ENCODE measurements around the gene SP5. TPM values are rescaled to one million over a fixed set of nuclear protein-coding genes. Genes with fewer than 3 reads are reported as not detected.

Gene SP5
- total RNA-seq, 1 experiment from 2014 or later, result 0.47 TPM

- intact Hi-C loops (cut with micrococcal nuclease), result loop anchor here (10.0 kb wide), 1 partner anchor 308 kb away; no protein-coding TSS in a partner anchor
- ATAC-seq, result no peak
- Histone ChIP-seq H4K20me1 (ENCODE audit: low read length) (no peaks in the 10 kb centered on the region), H3K9me3 (ENCODE audit: low read length) (no peaks in the 10 kb centered on the region), H3K9me2 (replicated peaks; ENCODE audit: low read length) (no peaks in the 10 kb centered on the region), H3K36me3 (ENCODE audit: low read depth, low read length) (no peaks in the 10 kb centered on the region), H3K9ac (ENCODE audit: low read length) (no peak overlapping the region), H3K4me1 (ENCODE audit: insufficient read depth, low read length) (no peaks in the 10 kb centered on the region; the same call in 1 of the 2 replicates), H3K27ac (ENCODE audit: low read length) (no peak overlapping the region), H3K79me2 (ENCODE audit: low read length) (no peaks in the 10 kb centered on the region), H3K4me3 (ENCODE audit: low read length) (no peak overlapping the region), H3K4me2 (ENCODE audit: low read length) (no peak overlapping the region), H2AFZ (ENCODE audit: low read length) (no peak overlapping the region), H3K27me3 (ENCODE audit: low read length) (no peaks in the 10 kb centered on the region), H3F3A (ENCODE audit: low read length, unreplicated experiment) (no peaks in the 10 kb centered on the region)
- BruUV-seq (replicated peaks), result no TSS peak
- ChIA-PET POLR2A (ENCODE audit: unreplicated experiment) (no interaction called here), CTCF (no interaction called here)
- DNase-seq, result no peak
- no peak for TF ChIP-seq EZH2 (IDR thresholded peaks at IDR 0.05; ENCODE audit: low read length, unreplicated experiment)
- no peak for TF ChIP-seq EZH2phosphoT487 (IDR thresholded peaks at IDR 0.05; ENCODE audit: borderline replicate concordance, low read length)
- no peak for TF ChIP-seq CTCF (conservative IDR thresholded peaks at IDR 0.05; ENCODE audit: low read depth, low read length)
These were observed 2.2 kb upstream of the SP5 start for GRCh38 chr2:170712653-170713542.

- Histone ChIP-seq H3K27ac (ENCODE audit: low read length) (no peak overlapping the region), H4K20me1 (ENCODE audit: low read length) (no peaks in the 10 kb centered on the region), H3K4me1 (ENCODE audit: insufficient read depth, low read length) (no peaks in the 10 kb centered on the region; the same call in 1 of the 2 replicates), H3F3A (ENCODE audit: low read length, unreplicated experiment) (no peaks in the 10 kb centered on the region), H3K79me2 (ENCODE audit: low read length) (no peaks in the 10 kb centered on the region), H3K27me3 (ENCODE audit: low read length) (no peaks in the 10 kb centered on the region), H3K36me3 (ENCODE audit: low read depth, low read length) (no peaks in the 10 kb centered on the region), H3K4me2 (ENCODE audit: low read length) (peak overlapping the region; percentile 98), H2AFZ (ENCODE audit: low read length) (peak overlapping the region; percentile 86), H3K9me2 (replicated peaks; ENCODE audit: low read length) (no peaks in the 10 kb centered on the region), H3K4me3 (ENCODE audit: low read length) (peak overlapping the region; percentile 74; the same call in 1 of the 2 replicates), H3K9ac (ENCODE audit: low read length) (no peak overlapping the region), H3K9me3 (ENCODE audit: low read length) (no peaks in the 10 kb centered on the region)
- CTCF ChIA-PET, result no interaction called here
- intact Hi-C loops (cut with micrococcal nuclease), result loop anchor here (2.0 to 10.0 kb wide), 2 partner anchors 25 to 309 kb away; no protein-coding TSS in a partner anchor
- ATAC-seq (no peak), DNase-seq (no peak)
- POLR2A ChIA-PET (ENCODE audit: unreplicated experiment), result no interaction called here
- TF ChIP-seq CTCF (conservative IDR thresholded peaks at IDR 0.05; ENCODE audit: low read depth, low read length), result no peak
- TF ChIP-seq EZH2phosphoT487 (IDR thresholded peaks at IDR 0.05; ENCODE audit: borderline replicate concordance, low read length), result no peak
- no peak for TF ChIP-seq EZH2 (IDR thresholded peaks at IDR 0.05; ENCODE audit: low read length, unreplicated experiment)
- BruUV-seq (replicated peaks), result no TSS peak
These were observed 1.4 kb upstream of the SP5 start for GRCh38 chr2:170713543-170714380.
